Measurements from ENCODE around the gene MILR1. TPM values are rescaled to one million over a fixed set of nuclear protein-coding genes. Genes with fewer than 3 reads are reported as not detected.
A peak's percentile ranks its signal among the peaks of the same experiment; 100 is the strongest.

Gene MILR1
- total and polyA plus RNA-seq, 8 donors, result 2.6 to 34.4 (median 4.7) TPM

DNA sequence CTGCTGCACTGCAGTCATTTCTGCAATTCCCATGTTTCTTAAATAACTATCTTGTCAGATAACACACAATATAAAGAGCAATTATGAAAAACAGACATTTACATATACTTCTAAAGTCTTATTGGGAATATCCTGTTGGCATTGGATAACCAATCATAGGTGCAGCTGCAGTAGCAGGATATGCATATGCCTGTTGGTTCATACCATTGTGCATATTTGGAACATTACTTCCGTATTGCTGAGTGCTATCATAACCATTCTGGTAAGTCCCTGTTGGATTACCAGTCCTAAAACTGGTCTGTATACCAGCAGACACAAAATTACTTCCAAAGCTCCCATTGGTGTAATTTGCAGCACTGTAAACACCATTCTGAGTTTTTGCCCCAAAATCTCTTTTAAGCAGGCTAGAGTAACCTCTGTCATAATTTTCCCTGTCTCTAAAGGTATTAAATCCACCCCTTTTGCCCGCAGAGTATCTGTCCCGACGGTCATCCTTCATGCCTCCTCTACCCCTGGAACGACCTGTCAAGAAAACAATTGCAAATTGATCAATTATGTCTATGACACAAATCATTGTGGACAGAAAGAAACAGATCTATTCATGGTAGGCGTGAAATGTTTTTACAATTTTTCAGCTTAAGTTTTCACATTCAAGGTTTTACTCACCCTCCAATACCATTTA is 51.0 kb downstream of the MILR1 start:
- H3K27ac ChIP-seq, result no peak overlapping the region
- ATAC-seq, result no peak
- peaks cover 38 to 95% of the 10 kb centered on the region in 2 donors for H3K4me1 ChIP-seq
- TF ChIP-seq CTCF (IDR thresholded peaks at IDR 0.05), result no peak
- intact Hi-C loops (cut with DNase I), result loop anchor here in 1 of 2 donors (10.0 kb wide), 1 partner anchor 175 kb away; no protein-coding TSS in a partner anchor
- H3K36me3 ChIP-seq, result peaks cover 32 to 72% of the 10 kb centered on the region in 2 donors
- no peak overlapping the region for H3K4me3 ChIP-seq
- no peaks in the 10 kb centered on the region for H3K9me3 ChIP-seq
- no peaks in the 10 kb centered on the region for H3K27me3 ChIP-seq
- no peak for DNase-seq

GRCh38 chr17:64500487-64500859 is 51.6 kb downstream of the MILR1 start:
- Histone ChIP-seq H3K27me3 (no peaks in the 10 kb centered on the region), H3K4me1 (peaks cover 34 to 89% of the 10 kb centered on the region in 2 donors), H3K9me3 (no peaks in the 10 kb centered on the region), H3K4me3 (no peak overlapping the region), H3K27ac (no peak overlapping the region), H3K36me3 (peaks cover 32 to 74% of the 10 kb centered on the region in 2 donors)
- TF ChIP-seq CTCF (IDR thresholded peaks at IDR 0.05), result no peak
- intact Hi-C loops (cut with DNase I), result no loop called here
- DNase-seq (no peak), ATAC-seq (no peak)

DNA sequence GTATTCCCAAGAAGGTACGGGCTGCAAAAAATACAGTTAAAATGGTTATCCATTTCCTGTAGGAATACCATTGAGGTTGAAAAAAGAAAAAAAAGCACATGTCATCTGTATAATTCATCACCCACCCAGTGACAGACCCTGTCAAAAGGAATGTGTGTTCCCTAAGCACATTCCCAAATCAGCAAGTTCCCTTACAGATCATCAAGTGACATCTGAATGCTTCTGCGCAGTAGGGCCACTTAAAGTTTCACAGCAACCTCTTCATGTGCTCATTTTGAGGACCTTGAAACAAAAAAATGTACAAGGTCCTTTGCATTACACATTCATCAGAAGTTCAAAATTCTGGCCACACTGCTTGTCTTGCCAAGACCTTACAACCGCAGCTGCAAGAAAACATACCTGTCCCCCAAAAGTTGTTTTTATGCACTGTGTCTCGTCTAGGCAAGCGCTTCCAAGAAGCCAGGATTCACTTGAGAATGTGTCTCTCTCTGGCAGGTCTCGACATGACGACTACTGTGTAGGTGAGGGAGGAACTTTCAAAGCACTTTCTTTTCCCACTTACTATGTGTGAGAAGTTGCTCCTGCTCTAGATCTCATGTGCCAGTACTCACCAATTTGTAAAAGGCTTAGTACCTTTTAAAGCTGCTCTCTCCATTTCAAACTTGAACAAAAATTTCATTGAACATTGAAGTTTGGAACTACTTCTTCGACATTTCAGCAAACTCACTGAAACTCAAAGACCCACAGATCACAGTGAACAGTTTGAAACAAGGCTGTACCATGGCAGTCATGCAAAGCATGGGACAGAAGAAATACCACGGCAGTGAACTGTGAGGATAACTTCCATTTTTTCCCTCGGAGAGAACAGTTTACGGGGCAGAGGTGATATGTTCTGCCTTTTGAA is 52.2 kb downstream of the MILR1 start:
- H3K27me3 ChIP-seq, result no peaks in the 10 kb centered on the region
- no peak for ATAC-seq
- peaks cover 27 to 83% of the 10 kb centered on the region in 2 donors for H3K4me1 ChIP-seq
- H3K4me3 ChIP-seq, result no peak overlapping the region
- intact Hi-C loops (cut with DNase I), result no loop called here
- peaks cover 32 to 74% of the 10 kb centered on the region in 2 donors for H3K36me3 ChIP-seq
- no peak for DNase-seq
- H3K27ac ChIP-seq, result no peak overlapping the region
- H3K9me3 ChIP-seq, result no peaks in the 10 kb centered on the region
- no peak for TF ChIP-seq CTCF (IDR thresholded peaks at IDR 0.05)

DNA sequence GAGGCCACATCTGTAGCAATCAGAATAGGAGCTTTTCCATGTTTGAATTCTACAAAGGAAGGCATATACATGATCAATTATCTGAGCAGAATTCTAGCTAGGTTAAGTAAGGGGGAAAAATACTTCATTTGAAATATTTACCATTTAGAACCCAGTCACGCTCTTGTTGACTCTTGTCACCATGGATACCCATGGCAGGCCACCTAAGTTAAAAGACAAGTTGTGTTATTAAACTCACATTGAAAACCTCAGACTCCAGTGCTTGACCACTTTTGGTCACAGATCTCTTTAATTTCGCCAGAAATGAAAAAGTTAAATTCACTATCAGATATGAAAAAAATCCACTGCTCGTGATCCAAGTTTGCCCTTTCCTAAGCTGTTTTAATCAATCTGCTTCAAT is 53.1 kb downstream of the MILR1 start:
- ATAC-seq, result no peak
- H3K9me3 ChIP-seq, result no peaks in the 10 kb centered on the region
- DNase-seq, result no peak
- peaks cover 26 to 78% of the 10 kb centered on the region in 2 donors for H3K4me1 ChIP-seq
- no peak overlapping the region for H3K27ac ChIP-seq
- peaks cover 32 to 74% of the 10 kb centered on the region in 2 donors for H3K36me3 ChIP-seq
- TF ChIP-seq CTCF (IDR thresholded peaks at IDR 0.05), result no peak
- intact Hi-C loops (cut with DNase I), result no loop called here
- no peaks in the 10 kb centered on the region for H3K27me3 ChIP-seq
- no peak overlapping the region for H3K4me3 ChIP-seq

DNA sequence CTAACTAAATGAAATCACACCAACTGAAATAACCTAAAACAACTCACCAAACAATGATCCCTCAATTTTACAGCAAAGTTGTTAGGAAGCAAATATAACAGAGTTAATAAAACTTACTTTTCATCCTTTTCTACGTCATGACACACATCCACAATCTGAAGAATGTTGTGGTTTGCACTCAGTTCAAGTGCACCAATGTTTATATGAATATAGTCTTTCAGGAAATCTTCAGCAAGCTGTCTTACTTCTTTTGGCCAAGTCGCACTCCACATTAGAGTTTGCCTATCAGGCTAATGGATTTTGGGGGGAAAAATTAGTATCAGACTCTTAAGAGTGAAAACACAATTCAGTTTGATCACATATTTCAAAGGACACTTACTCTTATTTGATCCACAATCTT is 53.9 kb downstream of the MILR1 start:
- ATAC-seq, result no peak
- no peaks in the 10 kb centered on the region for H3K9me3 ChIP-seq
- H3K27me3 ChIP-seq, result no peaks in the 10 kb centered on the region
- intact Hi-C loops (cut with DNase I), result no loop called here
- TF ChIP-seq CTCF (IDR thresholded peaks at IDR 0.05), result no peak
- peak overlapping the region in 1 of 2 donors; percentile 99 for H3K27ac ChIP-seq
- peaks cover 32 to 73% of the 10 kb centered on the region in 2 donors for H3K36me3 ChIP-seq
- peaks cover 19 to 74% of the 10 kb centered on the region in 2 donors for H3K4me1 ChIP-seq
- peak overlapping the region in 1 of 2 donors; percentile 95 for H3K4me3 ChIP-seq
- no peak for DNase-seq
